ENCODE results near the gene PIK3C2G.

Gene PIK3C2G

DNA sequence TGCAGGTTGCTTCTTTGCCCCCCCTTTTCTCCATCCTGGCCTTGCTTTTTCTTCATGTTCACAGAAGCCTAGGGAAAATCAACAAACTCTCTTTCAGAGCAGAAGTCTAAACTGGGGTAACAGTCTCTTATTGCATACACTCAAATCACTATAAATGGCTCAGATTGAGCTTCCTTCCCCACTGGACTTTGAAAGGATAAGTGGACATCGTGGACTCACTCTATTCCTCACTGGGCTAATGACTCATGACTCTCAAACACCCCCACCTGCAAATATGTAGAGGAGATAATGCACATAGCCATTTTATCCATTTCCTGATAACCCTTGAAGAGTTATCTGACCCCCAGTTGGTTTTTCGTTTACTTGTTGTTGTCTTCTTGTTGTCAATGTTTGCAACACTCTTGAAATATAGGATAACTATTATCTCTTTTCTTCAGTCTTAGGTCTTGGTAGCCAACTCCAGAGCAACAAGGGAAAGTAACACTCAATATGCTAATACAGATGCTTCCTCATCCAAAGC is 221.3 kb downstream of the PIK3C2G start:
- H3K4me1 ChIP-seq (ENCODE audit: insufficient read depth, low read length) = no peaks in the 10 kb centered on the region
- TF ChIP-seq, protein P1, sequence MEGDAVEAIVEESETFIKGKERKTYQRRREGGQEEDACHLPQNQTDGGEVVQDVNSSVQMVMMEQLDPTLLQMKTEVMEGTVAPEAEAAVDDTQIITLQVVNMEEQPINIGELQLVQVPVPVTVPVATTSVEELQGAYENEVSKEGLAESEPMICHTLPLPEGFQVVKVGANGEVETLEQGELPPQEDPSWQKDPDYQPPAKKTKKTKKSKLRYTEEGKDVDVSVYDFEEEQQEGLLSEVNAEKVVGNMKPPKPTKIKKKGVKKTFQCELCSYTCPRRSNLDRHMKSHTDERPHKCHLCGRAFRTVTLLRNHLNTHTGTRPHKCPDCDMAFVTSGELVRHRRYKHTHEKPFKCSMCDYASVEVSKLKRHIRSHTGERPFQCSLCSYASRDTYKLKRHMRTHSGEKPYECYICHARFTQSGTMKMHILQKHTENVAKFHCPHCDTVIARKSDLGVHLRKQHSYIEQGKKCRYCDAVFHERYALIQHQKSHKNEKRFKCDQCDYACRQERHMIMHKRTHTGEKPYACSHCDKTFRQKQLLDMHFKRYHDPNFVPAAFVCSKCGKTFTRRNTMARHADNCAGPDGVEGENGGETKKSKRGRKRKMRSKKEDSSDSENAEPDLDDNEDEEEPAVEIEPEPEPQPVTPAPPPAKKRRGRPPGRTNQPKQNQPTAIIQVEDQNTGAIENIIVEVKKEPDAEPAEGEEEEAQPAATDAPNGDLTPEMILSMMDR (IDR thresholded peaks at IDR 0.05; ENCODE audit: borderline replicate concordance, extremely low read depth, low read length, poor library complexity, severe bottlenecking) = no peak
- TF ChIP-seq EZH2 (IDR thresholded peaks at IDR 0.05; ENCODE audit: borderline replicate concordance, low read depth, low read length, severe bottlenecking) = no peak
- no peaks in the 10 kb centered on the region for H3K27me3 ChIP-seq (ENCODE audit: insufficient read depth, low read length, poor library complexity)
- ATAC-seq (ENCODE audit: insufficient read depth, low read depth) = no peak
- H4K20me1 ChIP-seq (ENCODE audit: insufficient read depth, low read length) = no peaks in the 10 kb centered on the region
- H3K4me3 ChIP-seq (ENCODE audit: low read depth in 1 of 2, low read length in 2 of 2) = no peak overlapping the region
- H3K9me3 ChIP-seq (ENCODE audit: insufficient read depth, low read length, severe bottlenecking) = no peaks in the 10 kb centered on the region
- no peak overlapping the region for H2AFZ ChIP-seq (ENCODE audit: low read depth, low read length)
- no peak overlapping the region for H3K9ac ChIP-seq (ENCODE audit: low read depth, low read length)
- H3K27ac ChIP-seq (ENCODE audit: low read length) = no peak overlapping the region
- no peaks in the 10 kb centered on the region for H3K36me3 ChIP-seq (ENCODE audit: insufficient read depth, low read length)
- DNase-seq = no peak
- H3K79me2 ChIP-seq (ENCODE audit: insufficient read depth, low read length) = no peaks in the 10 kb centered on the region
- no peak overlapping the region for H3K4me2 ChIP-seq (ENCODE audit: insufficient read depth, low read length)

DNA sequence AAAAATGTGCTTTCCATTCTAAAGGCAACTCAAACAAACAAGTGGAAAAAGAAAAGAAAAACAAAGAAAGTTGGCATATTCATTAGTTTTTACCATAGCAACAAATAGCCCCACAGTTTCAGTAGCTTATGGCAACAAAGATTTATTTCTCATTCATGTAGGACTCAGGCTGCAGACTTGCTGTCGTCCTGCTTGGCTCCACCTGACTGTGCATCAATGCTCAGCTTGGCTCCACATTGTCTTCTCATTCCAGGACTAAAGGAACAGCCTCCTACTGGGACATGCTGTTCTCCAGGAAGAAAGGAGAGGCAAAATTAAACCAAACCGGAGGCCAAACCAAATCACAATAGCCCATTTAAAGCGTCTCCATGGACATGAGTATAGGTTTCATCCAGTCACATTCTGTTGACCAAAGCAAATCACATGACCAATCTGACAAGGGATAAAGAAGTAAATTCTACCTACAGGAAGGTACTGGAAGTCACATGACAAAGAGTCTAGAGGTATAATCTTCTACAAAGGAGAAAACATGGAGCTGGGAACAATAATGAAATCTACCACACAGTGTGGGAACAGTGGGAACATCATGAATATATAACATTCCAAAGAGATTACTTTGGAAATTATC is 222.5 kb downstream of the PIK3C2G start:
- Histone ChIP-seq H3K4me1 (ENCODE audit: insufficient read depth, low read length) (no peaks in the 10 kb centered on the region), H3K9me3 (ENCODE audit: insufficient read depth, low read length, severe bottlenecking) (no peaks in the 10 kb centered on the region), H2AFZ (ENCODE audit: low read depth, low read length) (no peak overlapping the region), H3K36me3 (ENCODE audit: insufficient read depth, low read length) (no peaks in the 10 kb centered on the region), H3K4me3 (ENCODE audit: low read depth in 1 of 2, low read length in 2 of 2) (no peak overlapping the region), H3K9ac (ENCODE audit: low read depth, low read length) (no peak overlapping the region), H3K27ac (ENCODE audit: low read length) (no peak overlapping the region), H3K4me2 (ENCODE audit: insufficient read depth, low read length) (no peak overlapping the region), H3K79me2 (ENCODE audit: insufficient read depth, low read length) (no peaks in the 10 kb centered on the region), H4K20me1 (ENCODE audit: insufficient read depth, low read length) (no peaks in the 10 kb centered on the region), H3K27me3 (ENCODE audit: insufficient read depth, low read length, poor library complexity) (no peaks in the 10 kb centered on the region)
- no peak for ATAC-seq (ENCODE audit: insufficient read depth, low read depth)
- TF ChIP-seq EZH2 (IDR thresholded peaks at IDR 0.05; ENCODE audit: borderline replicate concordance, low read depth, low read length, severe bottlenecking) = no peak
- TF ChIP-seq, protein P1 (IDR thresholded peaks at IDR 0.05; ENCODE audit: borderline replicate concordance, extremely low read depth, low read length, poor library complexity, severe bottlenecking) = no peak
- DNase-seq = no peak

DNA sequence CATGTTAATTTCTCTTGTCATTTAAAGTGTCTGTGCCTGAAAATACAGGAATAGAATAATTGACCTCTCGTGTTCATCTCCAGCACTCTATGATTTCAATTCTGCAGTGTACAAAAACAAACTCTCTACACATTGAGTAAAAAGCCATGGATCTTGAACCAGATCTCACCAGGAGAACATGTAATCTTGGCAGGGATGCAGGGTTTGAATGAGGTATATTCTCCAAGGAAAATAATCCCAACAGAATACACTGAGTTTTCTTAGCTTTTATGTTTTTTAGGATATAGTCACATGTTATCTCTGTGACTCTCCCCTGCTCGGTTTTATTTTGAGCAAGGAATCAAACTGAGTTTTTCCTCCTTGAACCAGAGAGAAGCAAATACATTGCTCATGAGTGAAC is 224.7 kb downstream of the PIK3C2G start:
- no peak overlapping the region for H3K4me2 ChIP-seq (ENCODE audit: insufficient read depth, low read length)
- no peak for ATAC-seq (ENCODE audit: insufficient read depth, low read depth)
- no peaks in the 10 kb centered on the region for H3K27me3 ChIP-seq (ENCODE audit: insufficient read depth, low read length, poor library complexity)
- H3K27ac ChIP-seq (ENCODE audit: low read length) = no peak overlapping the region
- no peak for TF ChIP-seq EZH2 (IDR thresholded peaks at IDR 0.05; ENCODE audit: borderline replicate concordance, low read depth, low read length, severe bottlenecking)
- TF ChIP-seq, protein P1 (IDR thresholded peaks at IDR 0.05; ENCODE audit: borderline replicate concordance, extremely low read depth, low read length, poor library complexity, severe bottlenecking) = no peak
- H3K9me3 ChIP-seq (ENCODE audit: insufficient read depth, low read length, severe bottlenecking) = no peaks in the 10 kb centered on the region
- no peaks in the 10 kb centered on the region for H3K36me3 ChIP-seq (ENCODE audit: insufficient read depth, low read length)
- H3K79me2 ChIP-seq (ENCODE audit: insufficient read depth, low read length) = no peaks in the 10 kb centered on the region
- DNase-seq = no peak
- H2AFZ ChIP-seq (ENCODE audit: low read depth, low read length) = no peak overlapping the region
- no peaks in the 10 kb centered on the region for H4K20me1 ChIP-seq (ENCODE audit: insufficient read depth, low read length)
- H3K4me1 ChIP-seq (ENCODE audit: insufficient read depth, low read length) = no peaks in the 10 kb centered on the region
- no peak overlapping the region for H3K9ac ChIP-seq (ENCODE audit: low read depth, low read length)
- H3K4me3 ChIP-seq (ENCODE audit: low read depth in 1 of 2, low read length in 2 of 2) = no peak overlapping the region

Data from DND-41 (cell line).